Glomerular endothelial cell (primary cell): ENCODE data around the gene GPR150. TPM values are rescaled to one million over a fixed set of nuclear protein-coding genes. Genes with fewer than 3 reads are reported as not detected.
A peak's percentile ranks its signal among the peaks of the same experiment; 100 is the strongest.

Experiments used
- DNase-seq: peaks from one replicate; pipeline ENCODE4 v3.0.0-alpha.2; 2011; ENCODE audit warnings: low read depth, low spot score; ENCODE audit errors: extremely low read depth
- total RNA-seq: library from RNA; depleted of rRNA; stranded (reverse); fragments of >200 nt; gene quantifications from 2 replicates; pipeline ENCODE4 v1.2.3, GENCODE V29; 2015

Gene GPR150
- total RNA-seq, result 0.10 and 0.82 TPM in 2 replicates

DNA sequence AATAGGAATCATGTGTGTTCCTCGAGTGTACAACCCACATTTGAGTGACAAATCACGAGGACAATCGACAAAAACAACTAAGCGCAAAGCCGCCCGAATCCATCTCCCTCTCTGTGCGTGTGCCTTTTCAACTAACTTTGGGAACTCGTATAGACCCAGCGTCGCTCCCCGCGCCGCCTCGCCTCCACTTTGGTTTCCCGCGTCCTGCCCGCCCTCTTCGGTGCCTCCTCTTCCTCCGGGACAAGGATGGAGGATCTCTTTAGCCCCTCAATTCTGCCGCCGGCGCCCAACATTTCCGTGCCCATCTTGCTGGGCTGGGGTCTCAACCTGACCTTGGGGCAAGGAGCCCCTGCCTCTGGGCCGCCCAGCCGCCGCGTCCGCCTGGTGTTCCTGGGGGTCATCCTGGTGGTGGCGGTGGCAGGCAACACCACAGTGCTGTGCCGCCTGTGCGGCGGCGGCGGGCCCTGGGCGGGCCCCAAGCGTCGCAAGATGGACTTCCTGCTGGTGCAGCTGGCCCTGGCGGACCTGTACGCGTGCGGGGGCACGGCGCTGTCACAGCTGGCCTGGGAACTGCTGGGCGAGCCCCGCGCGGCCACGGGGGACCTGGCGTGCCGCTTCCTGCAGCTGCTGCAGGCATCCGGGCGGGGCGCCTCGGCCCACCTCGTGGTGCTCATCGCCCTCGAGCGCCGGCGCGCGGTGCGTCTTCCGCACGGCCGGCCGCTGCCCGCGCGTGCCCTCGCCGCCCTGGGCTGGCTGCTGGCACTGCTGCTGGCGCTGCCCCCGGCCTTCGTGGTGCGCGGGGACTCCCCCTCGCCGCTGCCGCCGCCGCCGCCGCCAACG lies at the start of gene GPR150:
TSS of gene GPR150 (plus strand) at position 58 of the 840 bp plus-strand sequence. CDS start at position 247, 189 bp downstream.
- DNase-seq, result no peak

DNA sequence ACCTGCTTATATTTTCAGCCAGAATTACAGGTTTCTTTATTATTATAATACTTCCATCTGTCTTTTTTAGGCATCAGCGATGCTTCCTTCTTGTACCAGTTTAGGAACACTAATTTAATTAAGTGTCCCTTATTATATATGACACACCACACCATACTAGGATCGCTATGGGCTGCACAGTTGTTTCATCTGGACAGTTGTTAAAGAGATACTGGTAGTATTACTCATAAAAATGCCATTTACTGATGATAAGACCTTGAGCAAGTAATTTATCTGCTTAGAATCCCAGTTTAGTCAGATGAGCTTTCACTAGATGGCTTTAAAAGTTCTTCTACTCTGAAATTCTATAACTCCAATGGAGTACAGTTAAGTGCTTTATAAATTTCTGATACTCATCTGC lies 47.9 kb upstream of the GPR150 start:
- no peak for DNase-seq

DNA sequence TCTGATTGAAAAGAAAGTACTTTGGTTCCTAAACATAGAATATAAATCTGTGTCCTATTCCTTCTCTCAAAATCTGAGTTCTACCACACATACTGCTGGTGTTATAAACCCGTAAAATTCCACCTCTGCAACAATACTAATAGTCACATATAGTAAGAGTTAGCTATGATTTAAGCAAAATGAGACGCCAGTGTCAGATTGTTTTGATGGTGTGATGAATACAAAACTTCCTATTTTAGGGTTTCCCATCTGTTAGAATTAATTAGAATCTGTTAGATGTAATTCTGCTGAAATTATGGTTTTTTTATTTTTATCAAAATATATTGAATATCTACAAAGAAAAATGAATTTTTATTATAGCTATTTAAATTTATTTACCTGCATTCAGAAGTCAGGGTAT lies 38.3 kb upstream of the GPR150 start:
- no peak for DNase-seq

DNA sequence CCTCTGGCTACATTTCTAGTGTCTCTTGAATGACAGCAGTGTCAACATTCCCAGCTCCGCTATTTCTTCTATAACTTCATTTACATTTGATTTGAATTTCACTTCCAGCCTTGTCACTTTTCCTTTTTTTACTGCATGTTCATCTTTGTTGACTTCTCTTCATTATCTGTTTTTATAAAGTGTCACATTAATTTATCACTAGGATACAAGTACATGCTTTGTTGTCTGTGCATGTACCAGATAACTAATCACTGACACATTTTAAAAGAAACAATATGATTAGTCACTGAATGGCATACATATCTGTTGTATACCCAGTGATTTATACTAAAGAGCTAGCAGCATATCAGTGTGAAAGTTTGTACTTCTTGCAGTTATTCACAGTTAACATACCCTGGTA lies 35.9 kb upstream of the GPR150 start:
- DNase-seq, result no peak

DNA sequence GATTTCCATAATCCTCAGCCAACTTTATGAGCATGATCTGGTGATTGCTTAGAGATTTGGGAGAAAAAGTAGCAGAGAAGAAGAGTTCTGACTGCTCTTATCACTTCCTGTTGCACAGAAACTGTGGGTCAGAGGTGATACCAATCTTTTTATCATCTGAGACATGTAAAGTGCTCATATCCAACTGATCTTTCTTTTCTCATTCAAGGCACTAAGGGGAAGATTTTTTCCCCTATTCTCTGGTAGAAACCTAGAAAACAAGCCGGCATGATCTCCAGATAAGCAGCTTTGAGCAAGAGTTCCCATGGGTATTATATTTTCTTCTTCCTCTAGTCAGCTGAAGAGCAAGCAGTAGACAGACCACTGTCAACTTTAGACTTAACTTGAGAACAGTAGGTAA lies 29.0 kb upstream of the GPR150 start:
- DNase-seq, result no peak

DNA sequence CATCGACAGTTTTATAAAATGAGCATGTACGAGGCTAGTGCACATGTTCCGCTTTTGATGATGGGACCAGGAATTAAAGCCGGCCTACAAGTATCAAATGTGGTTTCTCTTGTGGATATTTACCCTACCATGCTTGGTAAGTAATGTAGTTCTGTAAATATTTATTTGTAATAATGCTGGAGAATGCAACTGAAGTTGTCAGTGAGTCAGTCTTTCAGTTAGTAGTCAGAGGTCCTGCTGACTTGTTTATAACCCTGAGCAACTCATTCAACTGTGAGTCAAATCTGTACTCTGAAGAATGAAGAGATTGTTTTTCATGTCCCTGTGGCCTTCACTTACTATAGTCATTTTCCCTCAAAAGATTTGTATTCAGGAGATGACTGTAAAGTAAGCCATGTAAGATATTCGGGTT lies 28.4 kb upstream of the GPR150 start:
- peak; percentile 44 for DNase-seq

DNA sequence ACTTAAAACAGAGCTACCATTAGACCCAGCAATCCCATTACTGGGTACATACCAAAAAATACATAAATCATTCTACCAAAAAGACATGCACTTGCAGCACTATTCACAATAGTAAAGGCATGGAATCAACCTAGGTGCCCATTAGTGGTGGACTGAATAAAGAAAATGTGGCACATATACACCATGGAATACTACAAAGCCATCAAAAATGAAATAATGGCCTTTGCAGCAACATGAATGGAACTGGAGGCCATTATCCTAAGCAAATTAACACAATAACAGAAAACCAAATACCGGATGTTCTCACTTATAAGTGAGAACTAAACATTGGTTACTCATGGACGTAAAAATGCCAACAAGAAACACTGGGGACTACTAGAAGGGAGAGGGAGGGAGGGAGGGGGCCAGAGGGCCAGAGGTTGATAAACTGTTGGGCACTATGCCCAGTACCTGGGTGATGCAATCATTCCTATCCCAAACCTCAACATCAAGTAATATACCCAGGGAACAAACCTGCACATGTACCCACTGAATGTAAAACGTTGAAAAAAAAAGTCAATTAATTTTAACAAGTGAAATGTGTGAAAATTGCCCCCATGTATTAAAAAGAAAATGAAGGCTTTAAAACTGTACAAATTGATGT lies 24.5 kb upstream of the GPR150 start:
- no peak for DNase-seq

DNA sequence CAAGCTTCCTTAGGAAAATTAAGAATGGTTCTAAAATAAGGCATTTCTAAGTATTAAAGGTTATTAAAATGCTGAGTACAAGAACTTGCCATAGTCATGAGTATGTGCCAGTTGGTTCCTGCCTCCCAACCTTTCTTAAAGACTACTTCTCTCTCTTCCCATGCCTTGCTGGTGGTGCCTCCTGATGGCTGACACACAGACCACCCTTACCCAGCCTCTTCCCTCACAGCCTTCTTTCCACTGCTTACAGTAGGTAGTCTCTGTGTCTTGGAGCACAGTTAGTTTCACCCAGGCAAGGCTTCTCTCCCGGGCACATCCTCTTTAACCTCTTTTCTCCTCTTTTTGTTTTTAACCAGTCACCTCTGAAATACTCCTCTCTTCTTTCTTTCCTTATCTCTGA lies 20.6 kb upstream of the GPR150 start:
- no peak for DNase-seq

DNA sequence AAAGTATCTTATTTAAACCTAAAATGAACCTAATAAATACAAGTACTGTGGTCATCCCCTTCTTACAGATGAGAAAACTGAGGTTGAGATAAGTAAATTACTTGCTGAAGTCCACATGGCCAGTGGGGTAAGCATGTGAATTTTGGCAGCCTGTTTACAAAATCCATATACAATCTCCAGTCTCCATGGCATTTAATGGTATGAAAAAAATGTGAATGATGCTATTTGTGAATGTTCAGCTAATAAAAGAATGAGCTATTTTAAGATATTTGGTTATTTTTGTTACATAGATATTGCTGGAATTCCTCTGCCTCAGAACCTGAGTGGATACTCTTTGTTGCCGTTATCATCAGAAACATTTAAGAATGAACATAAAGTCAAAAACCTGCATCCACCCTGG lies 19.3 kb upstream of the GPR150 start:
- no peak for DNase-seq

DNA sequence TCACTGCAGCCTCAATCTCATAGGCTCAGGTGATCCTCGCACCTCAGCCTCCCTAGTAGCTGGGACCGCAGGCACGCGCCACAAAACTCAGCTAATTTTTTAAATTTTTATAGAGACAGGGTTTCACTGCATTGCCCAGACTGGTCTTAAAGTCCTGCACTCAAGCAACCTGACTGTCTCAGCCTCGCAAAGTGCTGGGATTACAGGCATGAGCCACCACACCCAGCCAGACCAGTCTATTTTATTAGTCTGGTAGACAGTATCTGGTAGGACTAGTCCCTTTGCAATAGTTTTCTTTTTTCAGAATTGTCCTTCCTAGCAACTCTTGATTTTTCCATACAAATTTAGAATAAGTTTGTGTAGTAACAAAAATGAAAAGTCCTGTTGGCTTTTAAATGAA lies 14.1 kb upstream of the GPR150 start:
- no peak for DNase-seq

DNA sequence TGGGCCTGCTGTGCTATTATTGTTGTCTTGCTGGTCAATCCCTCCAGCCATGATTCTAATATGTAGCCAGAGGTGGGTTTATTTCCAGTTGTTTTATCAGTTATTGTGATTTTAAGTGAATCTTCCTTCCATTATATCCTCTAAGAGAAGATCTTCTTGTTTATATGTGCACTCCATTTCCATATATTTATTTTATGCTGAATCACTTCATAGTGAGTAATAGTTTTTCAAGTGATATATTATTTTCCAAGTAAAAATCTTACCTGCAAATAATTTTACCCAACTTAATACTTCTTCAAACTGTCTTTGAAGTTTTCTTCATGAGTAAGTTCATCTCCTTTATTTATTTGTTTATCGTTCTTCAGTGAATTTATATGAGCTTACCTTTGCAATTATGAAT lies 13.5 kb upstream of the GPR150 start:
- DNase-seq, result no peak

DNA sequence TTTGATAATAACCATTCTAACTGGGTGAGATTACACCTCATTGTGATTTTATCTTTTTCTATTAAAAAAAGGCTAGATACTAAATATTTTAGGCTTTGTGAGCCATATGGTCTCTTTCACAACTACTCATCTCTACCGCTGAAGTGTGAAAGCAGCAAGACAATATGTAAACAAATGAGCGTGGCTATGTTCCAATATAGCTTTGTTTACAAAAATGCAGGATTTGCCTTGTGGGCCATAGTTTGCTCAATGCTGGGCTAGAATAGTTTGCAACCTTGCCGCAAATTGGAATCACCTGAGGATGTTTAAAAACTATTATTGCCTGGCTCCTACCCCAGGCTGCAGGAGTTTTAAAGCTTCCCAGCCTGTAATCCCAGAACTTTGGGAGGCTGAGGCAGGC lies 10.2 kb upstream of the GPR150 start:
- no peak for DNase-seq

DNA sequence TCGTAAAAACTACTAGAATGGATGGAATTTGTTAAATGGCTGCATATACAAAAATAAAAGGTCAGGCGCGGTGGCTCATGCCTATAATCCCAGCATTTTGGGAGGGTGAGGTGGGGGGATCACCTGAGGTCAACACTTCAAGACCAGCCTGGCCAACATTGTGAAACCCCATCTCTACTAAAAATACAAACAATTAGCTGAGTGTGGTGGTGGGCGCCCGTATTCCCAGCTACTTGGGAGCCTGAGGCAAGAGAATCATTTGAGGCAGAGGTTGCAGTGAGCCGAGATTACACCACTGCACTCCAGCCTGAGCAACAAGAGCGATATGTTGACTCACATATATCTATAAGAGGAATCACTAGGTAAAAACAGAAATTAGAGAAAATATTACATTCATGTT lies 9.3 kb upstream of the GPR150 start:
- DNase-seq, result no peak

DNA sequence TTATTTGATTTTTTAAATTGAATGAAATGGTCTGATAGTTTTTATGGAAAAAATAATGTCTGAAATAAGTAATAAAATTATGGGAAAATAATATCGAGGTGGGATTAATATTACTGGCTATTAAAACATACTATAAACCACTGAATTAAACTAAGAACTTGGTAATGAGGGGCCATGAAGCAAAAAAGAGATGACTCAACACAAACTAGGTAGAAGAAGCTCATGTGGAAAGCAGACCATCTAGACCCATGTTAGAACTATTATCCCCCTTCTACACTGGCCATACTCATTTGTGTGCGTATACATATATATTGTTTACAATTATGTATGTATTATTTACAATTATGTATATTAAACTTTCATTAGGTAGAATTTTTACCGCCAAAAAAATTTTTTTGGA lies 8.5 kb upstream of the GPR150 start:
- no peak for DNase-seq

DNA sequence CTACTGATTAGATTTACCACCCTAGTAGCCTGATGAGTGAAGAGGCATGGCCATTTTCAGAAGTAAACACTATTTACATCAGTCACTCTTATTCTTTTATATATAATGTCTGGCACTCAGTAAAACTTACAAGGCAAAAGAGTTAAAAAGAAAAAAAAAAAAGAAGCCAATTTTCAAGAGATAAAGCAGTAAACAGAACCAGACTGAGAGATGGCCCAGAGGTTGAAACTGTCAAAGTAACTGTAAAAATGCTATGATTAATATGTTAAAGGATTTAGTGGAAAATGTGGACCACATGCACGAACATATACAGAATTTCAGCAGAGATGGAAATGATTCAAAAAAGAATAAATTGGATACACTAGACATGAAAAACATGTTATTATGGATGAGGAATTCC lies 6.4 kb upstream of the GPR150 start:
- DNase-seq, result no peak

DNA sequence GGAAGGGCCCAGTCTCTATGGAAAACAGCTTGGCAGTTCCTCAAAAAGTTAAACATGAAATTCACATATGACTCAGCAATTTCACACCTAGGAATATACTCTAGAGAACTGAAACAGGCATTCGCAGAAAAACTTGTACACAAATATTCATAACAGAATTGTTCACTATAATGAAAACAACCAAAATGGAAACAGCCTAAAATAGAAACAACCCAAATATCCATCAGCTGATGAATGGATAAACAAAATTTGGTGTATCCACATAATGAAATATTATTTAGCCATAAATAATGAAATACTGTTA lies 4.8 kb upstream of the GPR150 start:
- DNase-seq, result no peak

DNA sequence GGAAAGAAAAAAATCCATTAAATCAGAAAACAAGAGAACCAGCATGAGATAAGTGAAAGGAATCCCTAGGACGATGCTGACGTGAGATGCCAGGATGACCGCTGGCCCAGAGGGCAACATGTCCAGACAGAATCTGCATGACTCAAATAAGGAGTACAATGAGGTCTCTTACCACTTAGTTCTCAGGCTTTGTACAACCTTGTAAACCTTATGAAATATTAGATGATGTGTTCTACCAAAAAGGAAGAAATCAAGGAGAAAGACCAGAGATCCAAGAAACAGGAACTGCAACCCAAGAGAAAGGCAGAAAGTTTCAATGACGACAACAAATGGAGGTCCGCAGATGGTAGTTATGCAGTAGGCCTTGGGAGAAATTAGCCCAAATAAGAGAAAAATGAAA lies 2.8 kb upstream of the GPR150 start:
- no peak for DNase-seq

DNA sequence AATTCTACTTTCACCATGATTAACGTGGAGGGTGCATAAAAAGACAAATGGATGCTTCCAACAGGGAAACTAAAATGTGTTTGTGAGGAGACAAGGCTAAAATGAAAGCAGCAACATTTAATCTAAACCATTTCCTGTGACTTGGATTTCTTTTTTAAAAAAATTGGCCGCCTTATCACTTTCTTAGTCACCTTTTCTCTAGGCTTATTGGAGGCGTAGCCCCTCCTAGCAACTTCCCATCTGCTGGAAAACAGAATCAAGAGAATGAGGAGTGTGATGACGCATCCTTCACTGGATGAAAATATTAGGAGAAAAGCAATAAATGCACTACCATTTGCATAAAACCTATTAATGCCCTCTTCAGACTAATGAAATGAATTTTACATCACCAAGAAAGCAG lies 791 bp upstream of the GPR150 start:
- DNase-seq, result no peak

DNA sequence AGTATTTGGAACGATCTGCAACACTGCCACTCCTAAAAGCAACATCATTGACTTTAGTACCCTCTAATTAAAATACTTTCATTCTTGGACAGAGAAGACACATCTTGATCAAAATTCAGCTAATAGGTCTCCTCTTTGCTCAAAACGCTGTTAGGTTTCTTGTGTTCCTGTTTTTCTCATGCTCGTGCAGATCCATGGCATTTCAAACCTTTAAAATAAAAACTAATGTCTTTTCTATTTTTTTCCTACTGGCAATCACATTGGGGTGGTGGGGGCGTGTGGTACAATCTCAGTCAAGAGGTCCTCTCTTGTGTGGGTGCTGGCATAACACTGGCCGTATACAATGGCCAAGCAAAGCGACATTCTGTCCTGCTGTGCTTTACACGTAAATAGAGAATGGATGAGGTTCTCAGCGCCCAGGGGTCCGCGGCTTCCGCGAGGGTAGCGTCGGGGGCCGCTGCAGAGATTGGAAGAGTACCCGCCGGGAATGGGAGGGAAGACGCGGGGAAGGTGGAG lies 315 bp upstream of the GPR150 start:
- DNase-seq, result no peak

DNA sequence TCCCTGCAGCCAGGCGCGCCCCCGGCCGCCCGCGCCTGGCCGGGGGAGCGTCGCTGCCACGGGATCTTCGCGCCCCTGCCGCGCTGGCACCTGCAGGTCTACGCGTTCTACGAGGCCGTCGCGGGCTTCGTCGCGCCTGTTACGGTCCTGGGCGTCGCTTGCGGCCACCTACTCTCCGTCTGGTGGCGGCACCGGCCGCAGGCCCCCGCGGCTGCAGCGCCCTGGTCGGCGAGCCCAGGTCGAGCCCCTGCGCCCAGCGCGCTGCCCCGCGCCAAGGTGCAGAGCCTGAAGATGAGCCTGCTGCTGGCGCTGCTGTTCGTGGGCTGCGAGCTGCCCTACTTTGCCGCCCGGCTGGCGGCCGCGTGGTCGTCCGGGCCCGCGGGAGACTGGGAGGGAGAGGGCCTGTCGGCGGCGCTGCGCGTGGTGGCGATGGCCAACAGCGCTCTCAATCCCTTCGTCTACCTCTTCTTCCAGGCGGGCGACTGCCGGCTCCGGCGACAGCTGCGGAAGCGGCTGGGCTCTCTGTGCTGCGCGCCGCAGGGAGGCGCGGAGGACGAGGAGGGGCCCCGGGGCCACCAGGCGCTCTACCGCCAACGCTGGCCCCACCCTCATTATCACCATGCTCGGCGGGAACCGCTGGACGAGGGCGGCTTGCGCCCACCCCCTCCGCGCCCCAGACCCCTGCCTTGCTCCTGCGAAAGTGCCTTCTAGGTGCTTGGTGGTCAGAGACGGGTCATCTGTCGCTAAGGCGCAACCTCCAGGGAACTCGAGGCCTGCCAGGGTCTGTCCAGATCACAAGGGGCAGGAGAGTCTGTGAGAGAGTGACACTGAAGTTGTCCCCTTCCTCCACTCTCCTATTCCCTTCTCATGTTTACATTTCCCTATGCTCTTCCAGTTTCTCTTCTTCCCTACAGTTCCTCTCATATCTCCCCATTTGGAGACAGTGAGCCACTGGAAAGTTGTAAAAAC lies 1.3 kb downstream of the GPR150 start:
- no peak for DNase-seq
